Cardiac fibroblast (primary cell): ENCODE results near the gene PPP1R1C.

Experiments
- DNase-seq, 2 donors: peaks; one replicate each; pipeline versions ENCODE4 v3.0.0 to v3.0.0-alpha.2; 2010; ENCODE audit warnings: low read depth in 2 of 2
- H3K4me3 ChIP-seq, 2 donors: replicated peaks in 1 of 2; 1 replicate in 1 of 2; 2 replicates in 1 of 2; pipeline ENCODE4 v1.5.1; 2011; ENCODE audit warnings: low read depth in 2 of 2, low read length in 2 of 2, mild to moderate bottlenecking in 2 of 2, moderate library complexity in 1 of 2
- TF ChIP-seq, protein P1 (sequence below): IDR thresholded peaks from one replicate; pipeline ENCODE4 v1.5.1; 2011; ENCODE audit warnings: low read depth, mild to moderate bottlenecking, low read length, inconsistent platforms

The PPP1R1C gene, protein sequence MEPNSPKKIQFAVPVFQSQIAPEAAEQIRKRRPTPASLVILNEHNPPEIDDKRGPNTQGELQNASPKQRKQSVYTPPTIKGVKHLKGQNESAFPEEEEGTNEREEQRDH

DNA sequence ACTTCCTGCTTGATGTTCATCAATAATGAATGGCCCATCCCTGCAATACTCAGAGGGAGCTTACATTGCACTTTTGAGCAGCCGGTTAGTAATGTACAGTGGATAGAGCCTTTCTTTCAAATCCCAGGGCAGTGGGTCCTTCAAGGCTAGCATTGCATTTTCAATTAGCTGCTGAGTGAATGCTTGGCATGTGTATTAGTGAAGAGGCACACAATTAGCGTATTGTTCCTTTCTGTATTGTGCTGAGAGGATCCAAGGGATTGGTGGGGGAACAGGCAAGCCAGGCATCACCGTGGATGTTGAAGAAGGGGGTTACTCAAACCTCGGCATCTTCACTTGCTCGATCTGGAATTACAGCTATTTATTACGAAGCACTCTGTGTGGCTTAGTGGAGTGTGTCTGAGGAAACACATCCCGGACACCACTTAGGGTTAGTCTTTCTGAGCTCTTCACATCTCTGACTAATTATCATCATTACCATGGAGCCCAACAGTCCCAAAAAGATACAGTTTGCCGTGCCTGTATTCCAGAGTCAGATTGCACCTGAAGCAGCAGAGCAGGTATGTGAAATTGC, at the start of gene PPP1R1C:
Gene PPP1R1C, plus strand, starts transcription at position 222 of the 574 bp plus-strand sequence. Its CDS starts 258 bp downstream, at position 480.
- no peak within 1 kb of the TSS for H3K4me3 ChIP-seq
- no peak for DNase-seq
- TF ChIP-seq, protein P1, sequence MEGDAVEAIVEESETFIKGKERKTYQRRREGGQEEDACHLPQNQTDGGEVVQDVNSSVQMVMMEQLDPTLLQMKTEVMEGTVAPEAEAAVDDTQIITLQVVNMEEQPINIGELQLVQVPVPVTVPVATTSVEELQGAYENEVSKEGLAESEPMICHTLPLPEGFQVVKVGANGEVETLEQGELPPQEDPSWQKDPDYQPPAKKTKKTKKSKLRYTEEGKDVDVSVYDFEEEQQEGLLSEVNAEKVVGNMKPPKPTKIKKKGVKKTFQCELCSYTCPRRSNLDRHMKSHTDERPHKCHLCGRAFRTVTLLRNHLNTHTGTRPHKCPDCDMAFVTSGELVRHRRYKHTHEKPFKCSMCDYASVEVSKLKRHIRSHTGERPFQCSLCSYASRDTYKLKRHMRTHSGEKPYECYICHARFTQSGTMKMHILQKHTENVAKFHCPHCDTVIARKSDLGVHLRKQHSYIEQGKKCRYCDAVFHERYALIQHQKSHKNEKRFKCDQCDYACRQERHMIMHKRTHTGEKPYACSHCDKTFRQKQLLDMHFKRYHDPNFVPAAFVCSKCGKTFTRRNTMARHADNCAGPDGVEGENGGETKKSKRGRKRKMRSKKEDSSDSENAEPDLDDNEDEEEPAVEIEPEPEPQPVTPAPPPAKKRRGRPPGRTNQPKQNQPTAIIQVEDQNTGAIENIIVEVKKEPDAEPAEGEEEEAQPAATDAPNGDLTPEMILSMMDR: no peak

DNA sequence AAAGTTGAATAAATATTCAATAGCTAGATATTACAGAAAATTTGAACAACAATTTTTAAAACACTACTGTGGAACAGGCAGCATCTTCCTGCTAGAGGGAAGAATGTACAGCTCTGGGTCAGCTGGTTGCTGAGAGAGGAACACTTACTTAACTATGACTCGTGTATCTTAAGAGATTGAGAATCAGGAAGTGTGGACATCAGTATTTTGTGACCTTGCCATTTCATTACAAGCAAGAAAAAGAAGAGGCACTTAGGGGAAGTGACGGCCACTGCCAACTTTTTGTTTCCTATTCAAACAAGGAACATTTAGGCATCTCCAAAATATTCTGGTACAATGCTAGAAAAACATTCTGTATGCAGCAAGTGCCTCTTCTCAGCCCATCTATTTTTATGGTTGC, 48.2 kb upstream of the PPP1R1C start:
- H3K4me3 ChIP-seq: no peak overlapping the region
- TF ChIP-seq, protein P1: no peak
- peak; percentile 38 to 48 for DNase-seq

DNA sequence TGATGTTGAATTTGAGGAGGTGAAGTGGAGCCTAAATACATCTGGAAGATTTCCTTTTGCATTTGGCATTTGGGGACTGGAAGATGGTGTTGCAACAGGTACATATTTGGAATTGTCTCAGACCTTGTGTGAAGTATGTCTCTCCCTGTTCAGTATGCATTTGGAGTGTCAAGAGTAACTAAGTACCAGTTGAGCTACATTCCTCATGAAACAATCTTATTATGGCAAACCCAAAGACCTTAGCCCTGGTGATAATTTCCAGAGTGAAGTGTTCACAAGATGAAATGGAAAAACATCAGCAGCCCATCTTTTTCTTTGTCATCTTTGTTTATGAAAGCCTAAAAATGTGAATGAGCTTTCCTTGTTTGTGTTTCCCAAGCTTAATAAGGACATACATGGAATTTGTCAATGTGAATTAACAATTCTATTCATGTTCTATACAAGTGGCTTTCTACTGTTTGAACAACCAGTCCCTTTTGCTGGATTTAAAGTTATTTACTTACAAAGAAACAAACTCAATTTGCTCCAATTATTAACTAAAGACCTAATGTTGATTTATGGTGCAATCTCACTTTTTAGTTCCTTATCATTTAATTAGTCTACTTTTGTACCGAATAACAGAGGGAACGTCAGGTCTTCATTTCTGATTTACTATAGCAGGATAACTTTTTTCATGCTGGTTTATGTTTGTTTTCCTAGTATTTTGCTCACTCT, 42.1 kb upstream of the PPP1R1C start:
- no peak overlapping the region for H3K4me3 ChIP-seq
- TF ChIP-seq, protein P1: no peak
- DNase-seq: no peak

DNA sequence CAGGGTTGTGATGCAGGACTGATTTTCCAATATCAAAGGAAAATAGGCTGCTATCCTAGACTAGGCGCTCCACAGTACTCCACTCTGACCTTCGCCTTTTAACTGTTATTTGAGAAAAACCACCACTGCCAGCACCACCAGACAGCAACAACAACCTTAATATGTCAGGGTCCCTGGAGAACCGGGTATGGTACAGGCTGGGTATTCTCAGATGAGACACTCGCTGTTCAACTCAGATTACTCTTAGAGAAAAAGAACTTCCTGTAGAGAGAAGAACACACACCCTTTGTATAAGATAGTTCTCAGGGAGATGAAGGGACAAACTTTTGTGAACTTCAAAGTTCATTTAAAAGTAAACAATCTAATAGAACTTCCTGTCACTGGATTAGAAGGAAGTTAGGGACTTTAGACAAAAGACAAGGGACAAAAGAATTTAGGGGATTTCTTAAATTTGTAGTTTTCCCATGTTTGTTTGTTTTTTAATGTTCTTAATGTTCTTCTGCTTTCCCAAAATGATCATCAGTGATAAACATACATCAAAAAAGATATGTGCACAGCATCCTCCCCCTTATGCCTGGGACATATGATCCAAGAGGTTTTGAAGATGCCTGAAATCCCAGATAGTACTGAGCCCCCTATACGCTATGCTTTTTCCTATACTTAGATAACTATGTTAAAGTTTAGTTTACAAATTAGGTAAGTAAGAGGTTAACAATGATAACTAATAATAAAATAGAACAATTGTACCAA, 41.3 kb upstream of the PPP1R1C start:
- H3K4me3 ChIP-seq: no peak overlapping the region
- no peak for DNase-seq
- TF ChIP-seq, protein P1: no peak

DNA sequence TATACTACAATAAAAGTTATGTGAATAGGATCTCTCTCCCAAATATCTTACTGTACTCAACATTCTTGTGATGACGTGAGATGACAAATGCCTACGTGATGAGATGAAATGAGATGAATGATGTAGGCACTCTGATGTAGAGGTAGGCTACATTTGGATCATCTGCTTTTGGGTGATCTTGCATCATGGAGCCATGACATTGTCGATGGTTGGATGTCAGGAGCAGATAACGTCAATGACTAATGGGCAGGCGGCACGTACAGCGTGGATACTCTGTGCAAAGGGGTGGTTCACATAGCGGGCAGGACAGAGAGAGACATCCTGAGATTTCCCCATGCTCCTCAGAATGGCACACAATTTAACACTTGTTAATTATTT, 40.8 kb upstream of the PPP1R1C start:
- DNase-seq: no peak
- TF ChIP-seq, protein P1: no peak

DNA sequence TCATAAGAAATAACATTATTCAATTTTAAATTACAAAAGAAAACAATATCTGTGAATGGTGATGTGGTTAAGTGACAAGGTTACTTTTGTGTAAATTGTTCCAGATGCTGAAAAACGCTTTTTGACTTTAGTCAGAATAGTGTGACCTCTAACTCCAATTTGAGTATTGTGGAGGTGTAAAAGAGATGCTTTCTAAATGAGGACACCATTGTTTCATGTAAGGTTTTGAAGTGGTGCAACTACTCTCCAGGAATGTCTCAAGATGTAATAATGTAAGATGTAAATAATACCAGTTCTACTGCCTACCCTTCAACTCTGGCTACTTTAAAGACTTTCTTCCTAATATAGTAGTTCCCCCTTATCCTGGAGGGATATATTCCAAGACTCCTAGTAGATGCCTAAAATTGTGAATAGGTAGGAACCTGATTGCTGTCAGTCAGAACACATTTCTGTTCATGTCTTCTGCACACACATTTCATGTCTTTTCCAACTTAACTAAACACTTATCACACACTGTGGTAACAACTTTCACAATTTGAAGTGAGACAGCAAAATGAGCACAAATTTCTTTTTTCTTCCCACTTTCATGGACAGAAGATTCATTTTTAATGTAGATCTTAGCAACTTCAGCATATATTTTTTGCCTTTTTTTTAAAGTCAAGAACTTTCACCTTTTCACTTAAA, 39.1 kb upstream of the PPP1R1C start:
- no peak overlapping the region for H3K4me3 ChIP-seq
- TF ChIP-seq, protein P1: no peak
- no peak for DNase-seq

More for the DNA sequence above, 40.8 kb upstream of the PPP1R1C start:
- no peak overlapping the region for H3K4me3 ChIP-seq
